Measurements from ENCODE around the gene MB21D2. TPM values are rescaled to one million over a fixed set of nuclear protein-coding genes. Genes with fewer than 3 reads are reported as not detected.

The MB21D2 gene
- total and polyA plus RNA-seq, 2 of the 8 experiments (the other 6 are each of a cell fraction or from before 2014, with no cell fraction given), result 10.0 to 21.0 TPM

- H3K4me2 ChIP-seq (ENCODE audit: insufficient read depth in 1 of 2, low read depth in 2 of 2, low read length in 2 of 2), result no peak overlapping the region
- no peak overlapping the region for H3K4me3 ChIP-seq (ENCODE audit: extremely low read depth in 1 of 4, insufficient read depth in 2 of 4, low read depth in 3 of 4, low read length in 4 of 4)
- H2BK120ac ChIP-seq (replicated peaks; ENCODE audit: low read depth, low read length), result no peak overlapping the region
- H3K27me3 ChIP-seq (replicated peaks in 1 of 4; ENCODE audit: control insufficient read depth in 3 of 4, extremely low read depth in 1 of 4, insufficient read depth in 3 of 4, low read length in 3 of 4), result no peaks in the 10 kb centered on the region
- no peak for FAIRE-seq
- no peak overlapping the region for H3K18ac ChIP-seq (ENCODE audit: extremely low read depth, low read length)
- no peak overlapping the region for H2AK5ac ChIP-seq (ENCODE audit: low read depth, low read length)
- no peak overlapping the region for H2BK5ac ChIP-seq (ENCODE audit: low read depth, low read length)
- no peak overlapping the region for H2BK20ac ChIP-seq (ENCODE audit: low read length)
- H3K9me3 ChIP-seq (ENCODE audit: insufficient read depth in 2 of 2, low read depth in 1 of 2, low read length in 1 of 2), result no peaks in the 10 kb centered on the region
- H3K56ac ChIP-seq (replicated peaks; ENCODE audit: insufficient read length, low read depth, low read length), result no peak overlapping the region
- H3K9ac ChIP-seq (replicated peaks in 1 of 4; ENCODE audit: extremely low read depth in 1 of 4, low read depth in 3 of 4, low read length in 3 of 4), result no peak overlapping the region
- H2BK12ac ChIP-seq (ENCODE audit: low read depth, low read length), result no peak overlapping the region
- H2BK15ac ChIP-seq (ENCODE audit: low read length), result no peak overlapping the region
- no peak overlapping the region for H4K91ac ChIP-seq (replicated peaks; ENCODE audit: insufficient read length, low read length)
- no peak overlapping the region for H3K14ac ChIP-seq (ENCODE audit: insufficient read length)
- H4K8ac ChIP-seq (ENCODE audit: extremely low read depth, insufficient read depth, low read length), result no peak overlapping the region
- no peaks in the 10 kb centered on the region for H3K23me2 ChIP-seq (ENCODE audit: low read depth, low read length)
- H3K79me1 ChIP-seq (ENCODE audit: low read depth, low read length), result no peaks in the 10 kb centered on the region
- DNase-seq (ENCODE audit: low read depth in 1 of 2, low spot score in 2 of 2), result no peak
- ChIA-PET CTCF (ENCODE audit: partially characterized antibody) (interaction anchor here (1.2 kb wide), 1 partner anchor 81 kb away, joined by 3 read pairs; no protein-coding TSS in a partner anchor), POLR2A (ENCODE audit: partially characterized antibody) (no interaction called here)
- no peaks in the 10 kb centered on the region for H3K79me2 ChIP-seq (ENCODE audit: control insufficient read depth in 1 of 2, insufficient read depth in 2 of 2, low read length in 2 of 2)
- H4K5ac ChIP-seq (ENCODE audit: insufficient read length, low read depth, low read length), result no peak overlapping the region
- no peaks in the 10 kb centered on the region for H4K20me1 ChIP-seq (replicated peaks in 1 of 2; ENCODE audit: control insufficient read depth in 1 of 2, insufficient read depth in 2 of 2, low read length in 2 of 2)
- H2AFZ ChIP-seq (ENCODE audit: low read length), result no peak overlapping the region
- 86% methylated on average over 3 of the region's 3 CpGs; no CpG with 5 or more reads in 1 of the 2 experiments for WGBS, 2 experiments (ENCODE audit: extremely low coverage in 1 of 2, insufficient coverage in 1 of 2, insufficient read length in 1 of 2, insufficient replicate concordance in 2 of 2, low coverage in 1 of 2, low lambda C conversion rate in 2 of 2, missing lambda C conversion rate in 1 of 2)
- H3K4ac ChIP-seq (replicated peaks; ENCODE audit: insufficient read length, low read depth, low read length), result no peak overlapping the region
- H3K4me1 ChIP-seq (replicated peaks in 1 of 4; ENCODE audit: control insufficient read depth in 3 of 4, insufficient read depth in 4 of 4, low read length in 3 of 4), result no peaks in the 10 kb centered on the region
- no peak overlapping the region for H3K23ac ChIP-seq (ENCODE audit: insufficient read length)
- H3K27ac ChIP-seq (ENCODE audit: low read depth, low read length), result no peak overlapping the region
- TF ChIP-seq RFX5 (IDR thresholded peaks at IDR 0.05; ENCODE audit: borderline replicate concordance, low read depth, low read length) (no peak), KDM5A (IDR thresholded peaks at IDR 0.05; ENCODE audit: low read length) (no peak), KDM1A (IDR thresholded peaks at IDR 0.05; ENCODE audit: borderline replicate concordance, low read length) (no peak), ATF3 (IDR thresholded peaks at IDR 0.05; ENCODE audit: insufficient read depth, low read depth, low read length) (no peak), CTCF (IDR thresholded peaks at IDR 0.05; ENCODE audit: control extremely low read depth in 1 of 3, insufficient read depth in 1 of 3, low read depth in 1 of 3, low read length in 3 of 3) (no peak), SP1 (IDR thresholded peaks at IDR 0.05; ENCODE audit: low read depth, low read length) (no peak), CBX8 (IDR thresholded peaks at IDR 0.05; ENCODE audit: borderline replicate concordance, low read depth, low read length) (no peak)
- H3K36me3 ChIP-seq (ENCODE audit: control insufficient read depth in 2 of 4, insufficient read depth in 4 of 4, low read length in 3 of 4), result no peaks in the 10 kb centered on the region
Observed at GRCh38 chr3:192959773-192960172, 42.1 kb upstream of the MB21D2 start.

All from H1 (cell line).